ENCODE measurements around the gene CTNNA2.

GRCh38 chr2:80113399-80113798, 600.5 kb downstream of the CTNNA2 start:
- no peak for TF ChIP-seq CTCF (IDR thresholded peaks at IDR 0.05; ENCODE audit: borderline replicate concordance, extremely low read depth, low read length, poor library complexity, severe bottlenecking)
- no peak for TF ChIP-seq EZH2 (IDR thresholded peaks at IDR 0.05; ENCODE audit: borderline replicate concordance, low read depth, low read length, severe bottlenecking)
